Parathyroid adenoma (tissue), 2 donors: Measurements from ENCODE around the gene UBE2L5.

Experiments
- H2AFZ ChIP-seq: fragments of 300-600 bp; sonication (generic); one replicate; pipeline ENCODE4 v1.7.0; 2017; ENCODE audit warnings: antibody characterized with exemption, mild to moderate bottlenecking
- H3K27ac ChIP-seq: fragments of 300-600 bp; sonication (generic); one replicate; pipeline ENCODE4 v1.7.0; 2017
- H3K27me3 ChIP-seq: fragments of 300-600 bp; sonication (generic); one replicate; pipeline ENCODE4 v1.7.0; 2017; ENCODE audit warnings: low read length; ENCODE audit not compliant: control insufficient read depth, insufficient read depth
- H3K36me3 ChIP-seq: fragments of 300-600 bp; sonication (generic); one replicate; pipeline ENCODE4 v1.7.0; 2017; ENCODE audit warnings: low read length; ENCODE audit not compliant: control insufficient read depth, insufficient read depth
- H3K4me1 ChIP-seq: fragments of 300-600 bp; sonication (generic); one replicate; pipeline ENCODE4 v1.7.0; 2017; ENCODE audit warnings: control low read depth
- H3K4me2 ChIP-seq: fragments of 300-600 bp; sonication (generic); one replicate; pipeline ENCODE4 v1.7.0; 2017; ENCODE audit warnings: low read length
- H3K4me3 ChIP-seq: fragments of 300-600 bp; sonication (generic); one replicate; pipeline ENCODE4 v1.7.0; 2017; ENCODE audit warnings: low read depth, low read length
- H3K79me2 ChIP-seq: fragments of 300-600 bp; sonication (generic); one replicate; pipeline ENCODE4 v1.7.0; 2017; ENCODE audit warnings: control low read depth
- H3K9ac ChIP-seq: fragments of 300-600 bp; sonication (generic); one replicate; pipeline ENCODE4 v1.7.0; 2017; ENCODE audit warnings: mild to moderate bottlenecking
- H3K9me3 ChIP-seq: fragments of 300-600 bp; sonication (generic); one replicate; pipeline ENCODE4 v1.7.0; 2017; ENCODE audit warnings: low read length; ENCODE audit not compliant: control insufficient read depth
- TF ChIP-seq, protein P1 (sequence below): fragments of 300-600 bp; sonication (generic); IDR thresholded peaks from one replicate; pipeline ENCODE4 v1.7.0; 2017; ENCODE audit warnings: antibody characterized with exemption, mild to moderate bottlenecking
- donor health status: primary hyperparathyroidism.

The UBE2L5 gene

DNA sequence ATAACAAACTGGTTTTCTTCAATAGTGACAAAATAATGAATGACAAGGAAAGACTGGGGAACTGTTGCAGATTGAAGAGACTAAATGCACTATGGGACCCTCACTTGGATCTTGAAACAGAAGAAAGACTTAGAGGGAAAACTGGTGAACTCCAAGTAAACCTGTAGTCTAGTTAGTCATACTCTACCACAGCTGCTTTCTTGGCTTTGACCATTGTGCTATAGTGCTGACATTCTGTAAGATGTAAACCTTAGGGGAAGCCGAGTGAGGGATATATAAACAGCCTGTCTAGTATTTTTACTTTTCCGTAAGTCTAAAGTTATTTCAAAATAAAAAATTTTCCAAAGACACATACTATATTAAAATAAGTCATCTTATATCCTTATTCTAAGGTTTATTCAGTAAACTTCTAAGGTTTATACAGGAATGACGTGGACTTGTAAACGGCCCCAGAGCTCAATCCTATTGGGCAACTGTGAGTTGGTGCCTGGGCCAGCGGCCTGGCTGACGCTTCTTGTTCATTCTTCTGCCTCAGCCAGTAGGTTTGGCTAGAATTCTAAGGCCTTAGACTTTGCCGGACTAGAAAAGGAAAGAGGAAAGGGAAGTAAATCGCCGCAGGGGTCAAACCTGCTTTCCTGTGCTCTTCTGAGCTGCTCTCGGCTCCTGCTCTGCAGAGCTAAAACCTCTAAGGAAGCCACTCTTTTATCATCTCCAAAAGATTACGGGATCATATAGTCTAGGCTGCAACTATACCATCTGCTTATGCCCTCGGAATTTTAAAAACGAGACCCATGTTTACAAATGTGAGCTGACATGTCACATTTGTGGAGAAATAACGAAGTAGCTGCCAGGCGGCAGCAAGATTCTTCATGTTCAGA is 33.6 kb upstream of the UBE2L5 start:
- Histone ChIP-seq H3K9me3 (no peaks in the 10 kb centered on the region), H3K27me3 (no peaks in the 10 kb centered on the region), H3K27ac (no peak overlapping the region), H3K9ac (no peak overlapping the region), H3K79me2 (no peaks in the 10 kb centered on the region), H3K4me1 (no peaks in the 10 kb centered on the region), H3K36me3 (no peaks in the 10 kb centered on the region), H3K4me2 (no peak overlapping the region), H2AFZ (peak overlapping the region; percentile 53), H3K4me3 (no peak overlapping the region)
- TF ChIP-seq, protein P1, sequence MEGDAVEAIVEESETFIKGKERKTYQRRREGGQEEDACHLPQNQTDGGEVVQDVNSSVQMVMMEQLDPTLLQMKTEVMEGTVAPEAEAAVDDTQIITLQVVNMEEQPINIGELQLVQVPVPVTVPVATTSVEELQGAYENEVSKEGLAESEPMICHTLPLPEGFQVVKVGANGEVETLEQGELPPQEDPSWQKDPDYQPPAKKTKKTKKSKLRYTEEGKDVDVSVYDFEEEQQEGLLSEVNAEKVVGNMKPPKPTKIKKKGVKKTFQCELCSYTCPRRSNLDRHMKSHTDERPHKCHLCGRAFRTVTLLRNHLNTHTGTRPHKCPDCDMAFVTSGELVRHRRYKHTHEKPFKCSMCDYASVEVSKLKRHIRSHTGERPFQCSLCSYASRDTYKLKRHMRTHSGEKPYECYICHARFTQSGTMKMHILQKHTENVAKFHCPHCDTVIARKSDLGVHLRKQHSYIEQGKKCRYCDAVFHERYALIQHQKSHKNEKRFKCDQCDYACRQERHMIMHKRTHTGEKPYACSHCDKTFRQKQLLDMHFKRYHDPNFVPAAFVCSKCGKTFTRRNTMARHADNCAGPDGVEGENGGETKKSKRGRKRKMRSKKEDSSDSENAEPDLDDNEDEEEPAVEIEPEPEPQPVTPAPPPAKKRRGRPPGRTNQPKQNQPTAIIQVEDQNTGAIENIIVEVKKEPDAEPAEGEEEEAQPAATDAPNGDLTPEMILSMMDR: no peak

DNA sequence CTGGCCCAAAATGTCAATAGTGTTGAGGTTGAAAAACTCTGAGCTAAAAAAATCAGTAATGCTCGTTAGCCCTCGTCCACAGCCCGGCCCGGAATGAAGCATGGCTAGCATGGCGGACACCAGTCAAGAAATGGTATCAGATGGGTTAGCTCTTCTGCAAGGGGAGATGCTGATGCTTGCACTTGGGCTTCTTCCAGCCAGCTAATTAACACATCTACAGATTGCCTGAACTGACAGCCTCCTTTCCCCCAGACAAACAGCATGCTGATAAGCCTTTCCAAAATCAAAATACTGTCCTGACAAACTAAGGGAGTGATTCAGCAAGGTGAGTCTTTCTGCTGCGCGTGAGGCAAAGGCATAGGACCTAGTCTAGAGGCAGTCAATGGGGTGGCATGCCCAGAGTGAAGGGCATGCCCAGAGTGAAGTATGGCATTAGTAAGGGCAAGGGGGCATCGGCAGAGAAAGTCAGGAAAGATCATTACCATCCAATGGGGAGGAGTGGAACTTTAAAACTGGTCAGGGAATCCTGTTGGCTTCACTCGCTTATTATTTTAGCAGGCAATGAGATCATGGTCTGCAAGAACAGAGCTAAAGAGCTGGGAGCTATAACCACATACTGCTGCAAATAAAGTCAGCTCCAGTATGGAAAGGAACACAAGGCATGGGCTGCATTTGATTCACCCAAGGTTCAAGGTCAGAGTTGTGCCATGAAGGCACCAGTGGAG is 30.2 kb upstream of the UBE2L5 start:
- Histone ChIP-seq H3K4me3 (no peak overlapping the region), H2AFZ (no peak overlapping the region), H3K4me1 (no peaks in the 10 kb centered on the region), H3K9me3 (no peaks in the 10 kb centered on the region), H3K4me2 (no peak overlapping the region), H3K9ac (no peak overlapping the region), H3K36me3 (no peaks in the 10 kb centered on the region), H3K27ac (no peak overlapping the region), H3K79me2 (no peaks in the 10 kb centered on the region), H3K27me3 (no peaks in the 10 kb centered on the region)
- TF ChIP-seq, protein P1: no peak

DNA sequence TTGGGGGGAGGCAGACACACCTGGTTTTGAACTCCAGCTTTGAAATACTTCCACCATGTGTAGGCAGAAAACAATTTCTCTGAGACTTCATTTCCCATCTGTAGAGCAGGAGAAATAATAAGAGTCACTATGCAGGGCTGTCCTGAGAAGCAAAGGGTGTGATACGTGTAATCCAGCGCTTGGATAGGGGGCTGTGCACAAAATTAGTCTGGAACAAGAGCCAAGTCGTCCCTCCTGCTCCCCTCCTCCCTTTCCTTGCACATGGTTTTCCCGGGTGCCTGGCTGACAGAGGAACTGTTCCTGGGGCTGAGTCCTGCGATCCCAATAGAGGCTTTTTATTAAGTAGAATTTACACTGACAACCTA is 29.6 kb upstream of the UBE2L5 start:
- Histone ChIP-seq H3K4me3 (no peak overlapping the region), H3K4me1 (no peaks in the 10 kb centered on the region), H3K4me2 (no peak overlapping the region), H3K27me3 (no peaks in the 10 kb centered on the region), H3K27ac (no peak overlapping the region), H3K36me3 (no peaks in the 10 kb centered on the region), H3K79me2 (no peaks in the 10 kb centered on the region), H2AFZ (no peak overlapping the region), H3K9me3 (no peaks in the 10 kb centered on the region), H3K9ac (no peak overlapping the region)
- TF ChIP-seq, protein P1: no peak

DNA sequence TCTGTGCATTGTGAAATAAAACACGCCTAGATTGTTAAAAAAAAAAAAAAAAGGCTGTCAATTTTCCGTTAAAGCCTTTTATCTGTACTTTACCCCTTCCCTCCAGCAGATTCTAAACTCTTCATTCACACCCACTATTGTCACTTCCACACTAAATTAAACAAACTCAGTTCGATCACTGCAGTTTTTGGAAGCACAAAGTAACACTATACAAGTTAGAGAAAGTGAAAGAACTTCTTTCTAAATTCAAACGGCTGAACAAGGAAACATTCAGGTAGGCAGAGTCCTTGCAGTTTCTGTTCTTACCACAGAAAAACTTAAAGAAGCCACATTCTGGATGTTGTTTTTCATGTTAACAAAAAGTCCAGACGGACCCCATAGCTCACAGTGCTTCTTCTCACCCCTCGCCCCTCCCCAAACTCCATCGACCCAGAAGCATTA is 27.5 kb upstream of the UBE2L5 start:
- peak overlapping the region; percentile 60 for H3K27ac ChIP-seq
- no peaks in the 10 kb centered on the region for H3K9me3 ChIP-seq
- no peaks in the 10 kb centered on the region for H3K36me3 ChIP-seq
- H3K9ac ChIP-seq: no peak overlapping the region
- peak overlapping the region; percentile 85 for H2AFZ ChIP-seq
- no peaks in the 10 kb centered on the region for H3K27me3 ChIP-seq
- TF ChIP-seq, protein P1: no peak
- no peaks in the 10 kb centered on the region for H3K4me1 ChIP-seq
- H3K79me2 ChIP-seq: no peaks in the 10 kb centered on the region
- peak overlapping the region; percentile 80 for H3K4me3 ChIP-seq
- H3K4me2 ChIP-seq: peak overlapping the region; percentile 98
